Measurements from ENCODE around the gene TTLL11. TPM values are rescaled to one million over a fixed set of nuclear protein-coding genes. Genes with fewer than 3 reads are reported as not detected.

The TTLL11 gene
- total RNA-seq, 1 experiment from 2014 or later = 2.3 TPM

- Histone ChIP-seq H3K27ac (no peak overlapping the region), H3K4me3 (no peak overlapping the region), H3K9me2 (ENCODE audit: insufficient read depth) (no peaks in the 10 kb centered on the region), H3K4me1 (replicated peaks; ENCODE audit: insufficient read depth) (peaks cover 10% of the 10 kb centered on the region), H3K9me3 (ENCODE audit: insufficient read depth, low read depth) (no peaks in the 10 kb centered on the region), H3F3A (ENCODE audit: insufficient read depth, low read depth) (no peaks in the 10 kb centered on the region; the same call in 1 of the 2 replicates), H2AFZ (no peak overlapping the region), H4K20me1 (ENCODE audit: insufficient read depth) (no peaks in the 10 kb centered on the region), H3K36me3 (ENCODE audit: low read depth) (no peaks in the 10 kb centered on the region), H3K4me2 (no peak overlapping the region), H3K79me2 (ENCODE audit: low read depth) (no peaks in the 10 kb centered on the region), H3K27me3 (ENCODE audit: insufficient read depth, low read depth) (no peaks in the 10 kb centered on the region)
- no peak for DNase-seq
- no TSS peak for BruUV-seq (replicated peaks)
- POLR2A ChIA-PET (ENCODE audit: unreplicated experiment) = no interaction called here
- TF ChIP-seq EZH2 (IDR thresholded peaks at IDR 0.05; ENCODE audit: low read depth) = no peak
- intact Hi-C loops (cut with micrococcal nuclease; ENCODE audit: unreplicated experiment) = no loop called here
- CTCF ChIA-PET = no interaction called here
Observed at GRCh38 chr9:121910491-121911040, 182.5 kb downstream of the TTLL11 start.

DNA sequence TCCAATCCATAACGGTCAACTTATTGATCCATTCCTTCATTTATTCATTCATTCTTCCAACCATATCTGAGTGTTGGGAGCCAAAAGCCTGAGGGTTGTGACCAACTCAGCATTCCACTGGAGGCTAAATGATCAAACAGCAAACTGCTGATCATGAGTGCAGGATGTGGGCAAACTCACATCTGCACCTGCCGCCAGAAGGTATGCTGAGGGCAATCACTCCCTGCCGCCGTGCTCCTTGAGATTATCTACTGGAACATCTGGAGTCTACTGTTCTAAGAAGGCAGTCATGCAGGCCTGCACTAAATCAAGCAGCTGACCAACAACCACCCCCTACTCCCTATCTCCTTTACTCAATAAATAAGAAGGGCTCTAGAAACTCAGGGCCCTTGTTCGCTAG, 184.0 kb downstream of the TTLL11 start:
- ChIA-PET POLR2A (ENCODE audit: unreplicated experiment) (no interaction called here), CTCF (no interaction called here)
- no peak overlapping the region for H3K4me3 ChIP-seq
- no peaks in the 10 kb centered on the region for H4K20me1 ChIP-seq (ENCODE audit: insufficient read depth)
- H3K27me3 ChIP-seq (ENCODE audit: insufficient read depth, low read depth) = no peaks in the 10 kb centered on the region
- no peak overlapping the region for H3K4me2 ChIP-seq
- no TSS peak for BruUV-seq (replicated peaks)
- no peak for TF ChIP-seq EZH2 (IDR thresholded peaks at IDR 0.05; ENCODE audit: low read depth)
- H3F3A ChIP-seq (ENCODE audit: insufficient read depth, low read depth) = no peaks in the 10 kb centered on the region; the same call in 1 of the 2 replicates
- no peak overlapping the region for H2AFZ ChIP-seq
- no peaks in the 10 kb centered on the region for H3K79me2 ChIP-seq (ENCODE audit: low read depth)
- no peaks in the 10 kb centered on the region for H3K9me3 ChIP-seq (ENCODE audit: insufficient read depth, low read depth)
- intact Hi-C loops (cut with micrococcal nuclease; ENCODE audit: unreplicated experiment) = no loop called here
- H3K27ac ChIP-seq = no peak overlapping the region
- H3K4me1 ChIP-seq (replicated peaks; ENCODE audit: insufficient read depth) = peaks cover 10% of the 10 kb centered on the region
- H3K36me3 ChIP-seq (ENCODE audit: low read depth) = no peaks in the 10 kb centered on the region
- H3K9me2 ChIP-seq (ENCODE audit: insufficient read depth) = no peaks in the 10 kb centered on the region
- DNase-seq = no peak

DNA sequence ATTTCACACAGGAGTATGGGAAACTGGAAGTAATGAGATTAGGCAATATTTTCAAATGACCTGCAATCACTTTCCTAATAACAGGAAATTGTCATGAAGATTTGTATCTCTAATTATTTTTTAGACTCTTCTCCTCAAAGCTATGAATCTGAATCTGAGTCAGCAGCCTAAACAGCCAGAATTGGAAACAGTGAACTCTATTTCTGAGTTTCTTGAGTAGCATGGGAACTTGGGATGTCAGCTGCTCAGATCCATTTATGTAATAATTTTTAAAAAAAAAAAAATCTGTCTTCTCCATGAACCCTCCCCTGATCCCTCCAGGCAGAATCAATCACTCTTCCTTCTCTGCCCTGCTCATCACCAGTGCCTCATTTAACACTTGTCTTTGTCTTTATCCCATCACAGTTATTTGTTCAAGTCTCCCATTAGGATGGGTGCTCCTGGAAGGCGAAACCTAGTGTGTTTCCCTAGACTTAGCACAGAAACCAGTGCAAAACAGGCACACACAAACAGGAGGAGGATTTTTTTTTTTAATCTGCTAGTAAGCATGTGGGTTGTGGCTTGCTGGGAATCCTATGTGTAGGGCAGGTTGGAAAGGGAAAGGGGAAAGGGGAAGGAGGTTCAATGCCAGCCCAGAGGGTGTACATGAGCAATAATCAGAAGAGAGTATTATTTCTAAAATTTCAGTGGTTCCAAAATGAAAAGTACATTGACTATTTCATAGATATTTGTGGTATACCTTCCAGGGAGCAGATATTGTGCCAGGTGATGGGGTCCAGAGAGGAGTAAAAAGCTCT, 186.8 kb downstream of the TTLL11 start:
- DNase-seq = no peak
- POLR2A ChIA-PET (ENCODE audit: unreplicated experiment) = no interaction called here
- no TSS peak for BruUV-seq (replicated peaks)

More for the DNA sequence above, 186.8 kb downstream of the TTLL11 start:
- H2AFZ ChIP-seq = no peak overlapping the region
- CTCF ChIA-PET = no interaction called here
- H4K20me1 ChIP-seq (ENCODE audit: insufficient read depth) = no peaks in the 10 kb centered on the region
- no peaks in the 10 kb centered on the region for H3K79me2 ChIP-seq (ENCODE audit: low read depth)
- intact Hi-C loops (cut with micrococcal nuclease; ENCODE audit: unreplicated experiment) = no loop called here
- H3K9me2 ChIP-seq (ENCODE audit: insufficient read depth) = no peaks in the 10 kb centered on the region
- H3K27me3 ChIP-seq (ENCODE audit: insufficient read depth, low read depth) = no peaks in the 10 kb centered on the region
- no peak overlapping the region for H3K27ac ChIP-seq
- H3F3A ChIP-seq (ENCODE audit: insufficient read depth, low read depth) = no peaks in the 10 kb centered on the region; the same call in 1 of the 2 replicates
- TF ChIP-seq CTCF (conservative IDR thresholded peaks at IDR 0.05) (no peak), EZH2 (IDR thresholded peaks at IDR 0.05; ENCODE audit: low read depth) (no peak)
- H3K4me1 ChIP-seq (replicated peaks; ENCODE audit: insufficient read depth) = no peaks in the 10 kb centered on the region; the same call in 1 of the 2 replicates
- H3K4me3 ChIP-seq = no peak overlapping the region
- H3K4me2 ChIP-seq = no peak overlapping the region; the same call in 1 of the 2 replicates
- no peaks in the 10 kb centered on the region for H3K36me3 ChIP-seq (ENCODE audit: low read depth)
- H3K9me3 ChIP-seq (ENCODE audit: insufficient read depth, low read depth) = no peaks in the 10 kb centered on the region

Data from PC-9 (cell line).